Body of pancreas (tissue), 4 donors: ENCODE results near the gene RPS5.

Experiments
- CTCF ChIP-seq, 7 experiments: fragments of 450-650 bp in 4 of 7; fragments of 200-600 bp in 3 of 7; sonication (generic) in 3 of 7; IDR thresholded peaks; one replicate each; pipeline ENCODE4 v1.5.1; 2016 to 2019; ENCODE audit warnings: antibody characterized with exemption in 7 of 7
- POLR2A ChIP-seq, 3 donors: fragments of 450-650 bp; IDR thresholded peaks; one replicate each; pipeline ENCODE4 v1.6.1; 2016; ENCODE audit warnings: antibody characterized with exemption in 3 of 3, mild to moderate bottlenecking in 2 of 3

DNA sequence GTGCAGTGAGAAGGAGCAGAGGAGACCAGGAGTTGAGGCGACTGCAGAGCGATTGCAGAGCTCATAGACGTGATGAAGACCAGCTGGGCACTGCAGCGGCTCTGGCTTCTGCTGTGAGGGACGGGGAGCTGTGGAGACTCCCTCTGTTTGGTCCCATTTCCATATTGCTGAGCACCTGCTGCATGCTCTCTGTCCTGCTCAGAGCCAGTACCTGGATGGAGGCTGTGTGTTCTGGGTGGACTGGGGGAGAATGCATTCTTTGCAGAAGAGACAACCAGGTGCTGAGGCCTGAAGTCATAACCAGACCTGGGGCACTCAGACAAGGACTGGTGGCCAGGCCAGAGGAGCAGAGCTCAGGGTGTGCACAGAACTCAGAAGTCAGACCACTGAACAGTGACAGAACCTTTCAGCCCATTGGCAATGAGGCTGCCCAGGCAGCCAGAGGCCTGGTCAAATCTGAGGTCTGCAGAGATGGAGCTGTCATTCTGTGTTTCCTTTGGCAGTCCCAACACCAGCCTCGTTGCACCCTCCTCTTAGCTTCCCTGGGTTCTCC, 32.5 kb upstream of the RPS5 start:
- TF ChIP-seq POLR2A (IDR thresholded peaks at IDR 0.05) (no peak), CTCF (IDR thresholded peaks at IDR 0.05) (no peak)
